ELF-1 (cell line): Measurements from ENCODE around the gene DEDD.

ENCODE experiments used
- DNase-seq: peaks from one replicate; pipeline ENCODE4 v3.0.0-alpha.2; 2016; ENCODE audit warnings: low read depth, low spot score

Gene DEDD

DNA sequence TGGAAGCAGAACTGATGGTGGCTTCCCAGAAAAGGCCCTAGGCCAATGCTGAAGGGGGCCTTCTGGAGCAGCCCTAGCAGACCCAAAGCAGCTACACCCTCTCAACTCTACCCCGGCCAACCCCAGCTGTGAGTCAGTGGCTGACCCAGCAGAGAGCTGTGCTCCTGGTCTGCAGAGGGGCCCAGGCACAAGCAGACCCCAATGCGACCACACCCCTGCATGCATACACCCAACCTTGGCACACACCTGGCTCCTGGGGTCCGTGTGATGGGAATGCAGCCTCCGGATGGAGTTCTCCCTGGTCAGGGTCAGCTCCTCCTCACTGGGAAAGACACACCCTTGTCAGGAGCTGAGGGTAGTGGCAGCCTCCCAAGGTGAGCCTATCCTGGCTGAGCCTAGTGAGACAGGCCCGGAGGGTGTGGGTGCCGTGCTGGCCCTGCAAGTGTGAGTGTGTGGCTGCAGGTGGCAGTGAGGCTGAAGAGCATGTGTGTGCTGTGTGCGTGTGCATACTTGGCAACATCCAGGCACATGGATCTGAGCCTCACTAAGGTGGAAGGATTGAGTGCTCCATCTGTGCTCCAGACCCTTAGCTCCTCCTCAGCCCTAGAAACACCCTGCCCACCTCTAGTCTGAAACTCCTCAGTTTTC, 58.9 kb downstream of the DEDD start:
- DNase-seq: no peak

DNA sequence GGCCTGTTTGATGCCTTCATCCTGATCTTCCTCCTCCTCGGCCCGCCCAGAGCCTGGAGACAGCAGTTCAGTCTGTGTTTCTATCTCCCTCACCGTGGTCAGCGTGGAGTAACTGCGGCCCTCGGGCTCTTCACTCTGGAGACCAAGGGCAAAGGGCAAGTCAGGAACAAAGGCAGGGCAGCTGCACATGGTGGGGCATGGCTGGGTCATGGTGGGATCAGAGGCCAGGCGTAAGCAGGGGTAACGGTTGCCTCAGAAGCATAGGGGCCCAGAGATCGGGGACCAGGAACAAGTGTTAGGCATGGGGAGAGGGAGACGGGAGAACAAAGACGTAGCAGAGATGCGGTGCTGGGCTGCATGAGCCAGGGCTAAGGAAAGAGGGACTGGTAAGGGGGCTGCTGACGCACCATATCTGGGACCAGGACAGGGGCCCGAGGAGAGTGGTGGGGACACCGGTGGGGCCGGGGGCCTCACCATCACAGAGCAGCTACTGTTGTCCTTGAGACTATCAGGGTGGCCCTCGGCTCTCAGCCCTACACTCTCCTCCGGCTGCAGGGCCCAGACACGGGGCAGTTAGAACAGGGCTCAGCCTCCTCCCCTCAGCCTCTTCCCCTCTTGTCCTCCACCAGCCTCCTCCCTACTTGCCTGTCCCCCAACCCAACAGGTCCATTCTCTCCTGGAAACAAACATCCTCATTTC, 59.6 kb downstream of the DEDD start:
- no peak for DNase-seq

DNA sequence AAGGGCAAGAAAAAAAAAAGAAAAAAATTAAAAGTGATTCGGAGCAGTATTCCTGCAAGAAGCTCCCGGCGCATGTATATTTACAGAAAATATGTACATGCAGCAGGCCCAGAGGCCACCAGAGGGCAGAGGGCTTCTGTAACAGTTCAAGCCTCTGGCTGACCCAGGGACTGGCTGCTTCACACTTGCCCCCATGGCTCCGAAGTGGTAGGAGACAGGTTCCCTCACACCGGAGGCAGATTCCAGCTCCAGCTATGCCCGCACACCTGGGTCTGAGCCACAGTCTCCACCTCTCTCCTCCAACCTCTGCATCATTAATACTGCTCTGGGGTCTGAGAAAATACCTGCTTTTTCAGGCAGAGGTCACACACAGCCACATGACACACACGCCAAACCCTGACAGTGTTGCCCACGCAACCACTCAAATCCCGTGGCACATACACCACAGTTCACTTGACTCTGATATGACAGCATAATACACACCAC, 60.5 kb downstream of the DEDD start:
- DNase-seq: peak; percentile 74
